Stromal cell of bone marrow (primary cell): ENCODE results near the gene SLC25A17.
"Not testable (repeated sequence)": the region's sequence is repeated elsewhere in the genome, so short reads cannot be mapped to it uniquely, and the experiment has no call there.

ENCODE experiments used
- DNase-seq: peaks from one replicate; pipeline ENCODE4 v3.0.0-alpha.2; 2012; ENCODE audit warnings: low read depth

The SLC25A17 gene

DNA sequence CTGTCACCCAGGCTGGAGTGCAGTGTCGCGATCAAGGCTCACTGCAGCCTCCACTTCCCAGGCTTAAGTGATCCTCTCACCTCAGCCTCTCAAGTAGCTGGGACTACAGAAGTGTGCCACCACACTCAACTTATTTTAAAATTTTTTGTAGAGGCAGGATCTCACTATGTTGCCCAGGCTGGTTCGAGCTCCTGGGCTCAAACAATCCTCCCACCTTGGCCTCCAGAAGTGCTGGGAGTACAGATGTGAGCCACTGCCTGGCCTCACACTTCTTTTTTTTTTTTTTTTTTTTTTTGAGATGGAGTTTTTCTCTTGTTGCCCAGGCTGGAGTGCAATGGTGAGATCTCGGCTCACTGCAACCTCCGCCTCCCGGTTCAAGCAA, 99.0 kb downstream of the SLC25A17 start:
- not testable (repeated sequence) for DNase-seq
